BLaER1 treated with 17β-estradiol and CSF1 and Interleukin-3, amounts not matched to agents 10 nM and 100 nM (cell line): Measurements from ENCODE around the gene CCNJL.

ENCODE experiments used
- H3K27ac ChIP-seq, 11 experiments: shearing (Covaris generic); formaldehyde crosslinking; 2 replicates each; pipeline ENCODE4 v1.8.1; 2022
- H3K27me3 ChIP-seq, 11 experiments: shearing (Covaris generic); formaldehyde crosslinking; 2 replicates each; pipeline ENCODE4 v1.8.1; 2022
- H3K36me3 ChIP-seq, 11 experiments: shearing (Covaris generic); formaldehyde crosslinking; 2 replicates each; pipeline ENCODE4 v1.8.1; 2022
- H3K4me1 ChIP-seq, 10 experiments: shearing (Covaris generic); formaldehyde crosslinking; 2 replicates each; pipeline ENCODE4 v1.8.1; 2022
- H3K4me2 ChIP-seq, 11 experiments: shearing (Covaris generic); formaldehyde crosslinking; 2 replicates each; pipeline ENCODE4 v1.8.1; 2022
- H3K4me3 ChIP-seq, 10 experiments: shearing (Covaris generic); formaldehyde crosslinking; 2 replicates each; pipeline ENCODE4 v1.8.1; 2022
- H3K9ac ChIP-seq, 11 experiments: shearing (Covaris generic); formaldehyde crosslinking; 2 replicates each; pipeline ENCODE4 v1.8.1; 2022
- H3K9me3 ChIP-seq, 11 experiments: shearing (Covaris generic); formaldehyde crosslinking; replicated peaks in 1 of 11; 2 replicates each; pipeline ENCODE4 v1.8.1; 2022
- H4K20me1 ChIP-seq, 11 experiments: shearing (Covaris generic); formaldehyde crosslinking; 2 replicates each; pipeline ENCODE4 v1.8.1; 2022
- Cebpa-rat ChIP-seq, 11 experiments: shearing (Covaris generic); IDR thresholded peaks; 2 replicates each; pipeline ENCODE4 v1.8.1; 2022

Gene CCNJL

GRCh38 chr5:160305319-160305718 is 7.0 kb downstream of the CCNJL start:
- Histone ChIP-seq H3K4me3 (no peak overlapping the region), H4K20me1 (peaks cover 0 to 79% (median 0%) of the 10 kb centered on the region in 11 experiments; a peak in 2 of 22 replicates), H3K9ac (no peak overlapping the region), H3K27ac (no peak overlapping the region), H3K4me2 (no peak overlapping the region), H3K9me3 (no peaks in the 10 kb centered on the region), H3K36me3 (peaks cover 0 to 82% (median 0%) of the 10 kb centered on the region in 11 experiments; a peak in 8 of 22 replicates), H3K4me1 (peaks cover 0 to 26% (median 0%) of the 10 kb centered on the region in 10 experiments; a peak in 8 of 20 replicates), H3K27me3 (peaks cover 0 to 18% (median 14%) of the 10 kb centered on the region in 11 experiments; a peak in 19 of 22 replicates)
- no peak for TF ChIP-seq Cebpa-rat (IDR thresholded peaks at IDR 0.05)

- peaks cover 0 to 74% (median 0%) of the 10 kb centered on the region in 11 experiments; a peak in 7 of 22 replicates for H3K36me3 ChIP-seq
- no peak overlapping the region for H3K4me2 ChIP-seq
- H4K20me1 ChIP-seq: peaks cover 0 to 76% (median 0%) of the 10 kb centered on the region in 11 experiments; a peak in 2 of 22 replicates
- H3K9ac ChIP-seq: no peak overlapping the region
- H3K4me1 ChIP-seq: peaks cover 0 to 11% (median 0%) of the 10 kb centered on the region in 10 experiments; a peak in 3 of 20 replicates
- H3K27me3 ChIP-seq: peaks cover 0 to 2% (median 0%) of the 10 kb centered on the region in 11 experiments; a peak in 3 of 22 replicates
- H3K27ac ChIP-seq: no peak overlapping the region
- TF ChIP-seq Cebpa-rat (IDR thresholded peaks at IDR 0.05): no peak
- no peak overlapping the region for H3K4me3 ChIP-seq
- H3K9me3 ChIP-seq: no peaks in the 10 kb centered on the region
These were observed 8.7 kb downstream of the CCNJL start for GRCh38 chr5:160303690-160304089.

- Histone ChIP-seq H3K36me3 (peaks cover 0 to 52% (median 0%) of the 10 kb centered on the region in 11 experiments; a peak in 4 of 22 replicates), H3K4me2 (no peak overlapping the region), H3K9ac (no peak overlapping the region), H3K9me3 (no peaks in the 10 kb centered on the region), H3K27ac (no peak overlapping the region), H4K20me1 (peaks cover 0 to 74% (median 0%) of the 10 kb centered on the region in 11 experiments; a peak in 4 of 22 replicates), H3K27me3 (no peaks in the 10 kb centered on the region), H3K4me3 (no peak overlapping the region), H3K4me1 (peaks cover 0 to 17% (median 9%) of the 10 kb centered on the region in 10 experiments; a peak in 12 of 20 replicates)
- no peak for TF ChIP-seq Cebpa-rat (IDR thresholded peaks at IDR 0.05)
These were observed 14.2 kb downstream of the CCNJL start for GRCh38 chr5:160298189-160298588.

GRCh38 chr5:160297776-160298175 is 14.6 kb downstream of the CCNJL start:
- TF ChIP-seq Cebpa-rat (IDR thresholded peaks at IDR 0.05): no peak
- Histone ChIP-seq H3K36me3 (peaks cover 0 to 48% (median 0%) of the 10 kb centered on the region in 11 experiments; a peak in 4 of 22 replicates), H3K9me3 (no peaks in the 10 kb centered on the region), H3K4me3 (no peak overlapping the region), H3K27me3 (no peaks in the 10 kb centered on the region), H3K9ac (no peak overlapping the region), H3K4me1 (peaks cover 0 to 17% (median 9%) of the 10 kb centered on the region in 10 experiments; a peak in 12 of 20 replicates), H3K27ac (no peak overlapping the region), H4K20me1 (peaks cover 0 to 77% (median 0%) of the 10 kb centered on the region in 11 experiments; a peak in 4 of 22 replicates), H3K4me2 (no peak overlapping the region)

- H3K4me3 ChIP-seq: no peak overlapping the region
- H3K9ac ChIP-seq: no peak overlapping the region
- H3K9me3 ChIP-seq: no peaks in the 10 kb centered on the region
- peaks cover 0 to 44% (median 0%) of the 10 kb centered on the region in 11 experiments; a peak in 4 of 22 replicates for H3K36me3 ChIP-seq
- H3K4me2 ChIP-seq: peak overlapping the region in 1 of 11 experiments; percentile 5; a peak in 1 of 22 replicates
- H3K27ac ChIP-seq: no peak overlapping the region
- peaks cover 0 to 84% (median 0%) of the 10 kb centered on the region in 11 experiments; a peak in 4 of 22 replicates for H4K20me1 ChIP-seq
- TF ChIP-seq Cebpa-rat (IDR thresholded peaks at IDR 0.05): no peak
- H3K4me1 ChIP-seq: peaks cover 0 to 17% (median 9%) of the 10 kb centered on the region in 10 experiments; a peak in 12 of 20 replicates
- H3K27me3 ChIP-seq: no peaks in the 10 kb centered on the region
These were observed 15.4 kb downstream of the CCNJL start for GRCh38 chr5:160297004-160297403.

GRCh38 chr5:160296496-160296895 is 15.9 kb downstream of the CCNJL start:
- no peaks in the 10 kb centered on the region for H3K9me3 ChIP-seq
- no peak overlapping the region for H3K4me2 ChIP-seq
- H3K9ac ChIP-seq: no peak overlapping the region
- no peak overlapping the region for H3K4me3 ChIP-seq
- peaks cover 0 to 43% (median 0%) of the 10 kb centered on the region in 11 experiments; a peak in 4 of 22 replicates for H3K36me3 ChIP-seq
- no peaks in the 10 kb centered on the region for H3K27me3 ChIP-seq
- no peak for TF ChIP-seq Cebpa-rat (IDR thresholded peaks at IDR 0.05)
- no peak overlapping the region for H3K27ac ChIP-seq
- H3K4me1 ChIP-seq: peaks cover 0 to 17% (median 9%) of the 10 kb centered on the region in 10 experiments; a peak in 12 of 20 replicates
- peaks cover 0 to 90% (median 0%) of the 10 kb centered on the region in 11 experiments; a peak in 4 of 22 replicates for H4K20me1 ChIP-seq

- H3K9me3 ChIP-seq: no peaks in the 10 kb centered on the region
- H3K9ac ChIP-seq: no peak overlapping the region
- no peak overlapping the region for H3K27ac ChIP-seq
- no peak overlapping the region for H3K4me3 ChIP-seq
- H3K36me3 ChIP-seq: peaks cover 0 to 30% (median 0%) of the 10 kb centered on the region in 11 experiments; a peak in 3 of 22 replicates
- H4K20me1 ChIP-seq: peaks cover 0 to 97% (median 0%) of the 10 kb centered on the region in 11 experiments; a peak in 4 of 22 replicates
- no peaks in the 10 kb centered on the region for H3K27me3 ChIP-seq
- H3K4me1 ChIP-seq: peaks cover 6 to 28% (median 17%) of the 10 kb centered on the region in 10 experiments; a peak in 16 of 20 replicates
- TF ChIP-seq Cebpa-rat (IDR thresholded peaks at IDR 0.05): no peak
- H3K4me2 ChIP-seq: peak overlapping the region in 5 of 11 experiments; percentile 3 to 20 (median 14); a peak in 4 of 22 replicates
These were observed 18.3 kb downstream of the CCNJL start for GRCh38 chr5:160293901-160294561.

GRCh38 chr5:160293386-160293785 is 19.0 kb downstream of the CCNJL start:
- Histone ChIP-seq H3K4me1 (peaks cover 8 to 31% (median 20%) of the 10 kb centered on the region in 10 experiments; a peak in 16 of 20 replicates), H3K9me3 (no peaks in the 10 kb centered on the region), H3K4me3 (no peak overlapping the region), H3K9ac (no peak overlapping the region), H3K27me3 (no peaks in the 10 kb centered on the region), H3K27ac (no peak overlapping the region), H3K36me3 (peaks cover 0 to 26% (median 0%) of the 10 kb centered on the region in 11 experiments; a peak in 3 of 22 replicates), H3K4me2 (no peak overlapping the region), H4K20me1 (peaks cover 0 to 98% (median 0%) of the 10 kb centered on the region in 11 experiments; a peak in 4 of 22 replicates)
- TF ChIP-seq Cebpa-rat (IDR thresholded peaks at IDR 0.05): no peak

- Histone ChIP-seq H3K27ac (no peak overlapping the region), H4K20me1 (peaks cover 0 to 97% (median 0%) of the 10 kb centered on the region in 11 experiments; a peak in 4 of 22 replicates)
These were observed 20.9 kb downstream of the CCNJL start for GRCh38 chr5:160291467-160291866.

More at GRCh38 chr5:160291467-160291866, 20.9 kb downstream of the CCNJL start:
- H3K9ac ChIP-seq: no peak overlapping the region
- peaks cover 8 to 31% (median 19%) of the 10 kb centered on the region in 10 experiments; a peak in 16 of 20 replicates for H3K4me1 ChIP-seq
- peaks cover 0 to 11% (median 0%) of the 10 kb centered on the region in 11 experiments; a peak in 2 of 22 replicates for H3K36me3 ChIP-seq
- no peaks in the 10 kb centered on the region for H3K9me3 ChIP-seq
- no peak overlapping the region for H3K4me2 ChIP-seq
- no peaks in the 10 kb centered on the region for H3K27me3 ChIP-seq
- no peak for TF ChIP-seq Cebpa-rat (IDR thresholded peaks at IDR 0.05)
- H3K4me3 ChIP-seq: no peak overlapping the region
